H1 (cell line): ENCODE measurements around the gene SH3BP2. TPM values are rescaled to one million over a fixed set of nuclear protein-coding genes. Genes with fewer than 3 reads are reported as not detected.

ENCODE experiments used
- CTCF ChIA-PET: fragments of 300-600 bp; sonication (Branson Sonifier 250); formaldehyde crosslinking; loops from one replicate; lab custom pipeline; 2021; ENCODE audit not compliant: partially characterized antibody; lab: Charles Lee
- POLR2A ChIA-PET: fragments of 300-600 bp; sonication (Branson Sonifier 250); formaldehyde crosslinking; loops from one replicate; lab custom pipeline; 2021; ENCODE audit warnings: inconsistent platforms; ENCODE audit not compliant: partially characterized antibody; lab: Charles Lee
- DNase-seq, 2 experiments: peaks; one replicate each; pipeline versions ENCODE4 v3.0.0 to v3.0.0-alpha.2; 2010 to 2022; ENCODE audit warnings: low spot score in 2 of 2, low read depth in 1 of 2, mixed read lengths in 1 of 2
- FAIRE-seq: peaks from 2 replicates; lab custom pipeline; 2011; peaks lifted over from hg19 to GRCh38; lab: Jason Lieb, UNC
- H2AFZ ChIP-seq: 2 replicates; pipeline ENCODE4 v1.8.1; 2012; ENCODE audit warnings: low read length, inconsistent platforms
- H2AK5ac ChIP-seq: 2 replicates; pipeline ENCODE4 v1.6.1; 2013; ENCODE audit warnings: low read depth, low read length
- H2BK120ac ChIP-seq: replicated peaks from 2 replicates; pipeline ENCODE3; 2013; ENCODE audit warnings: low read depth, low read length, inconsistent platforms
- H2BK12ac ChIP-seq: 2 replicates; pipeline ENCODE4 v1.6.1; 2013; ENCODE audit warnings: low read depth, low read length
- H2BK15ac ChIP-seq: 2 replicates; pipeline ENCODE4 v1.6.1; 2013; ENCODE audit warnings: low read length
- H2BK20ac ChIP-seq: 2 replicates; pipeline ENCODE4 v1.6.1; 2013; ENCODE audit warnings: low read length
- H2BK5ac ChIP-seq: 2 replicates; pipeline ENCODE4 v1.6.1; 2013; ENCODE audit warnings: low read depth, low read length
- H3K14ac ChIP-seq: 2 replicates; pipeline ENCODE4 v1.6.1; 2013; ENCODE audit warnings: inconsistent platforms; ENCODE audit not compliant: insufficient read length
- H3K18ac ChIP-seq: 2 replicates; pipeline ENCODE4 v1.6.1; 2013; ENCODE audit warnings: low read length; ENCODE audit errors: extremely low read depth
- H3K23ac ChIP-seq: 2 replicates; pipeline ENCODE4 v1.6.1; 2013; ENCODE audit warnings: inconsistent platforms; ENCODE audit not compliant: insufficient read length
- H3K23me2 ChIP-seq: 2 replicates; pipeline ENCODE4 v1.6.1; 2013; ENCODE audit warnings: low read depth, low read length
- H3K27ac ChIP-seq: 2 replicates; pipeline ENCODE4 v1.6.1; 2011; ENCODE audit warnings: low read depth, low read length, inconsistent platforms
- H3K27me3 ChIP-seq, 4 experiments: replicated peaks in 1 of 4; 1 replicate in 1 of 4; 2 replicates in 3 of 4; pipeline versions ENCODE4 v1.6.1 to v1.8.1; 2011 to 2013; ENCODE audit warnings: low read length in 3 of 4, mild to moderate bottlenecking in 3 of 4, inconsistent platforms in 2 of 4, mixed read lengths in 2 of 4, moderate library complexity in 1 of 4; ENCODE audit not compliant: control insufficient read depth in 3 of 4, insufficient read depth in 3 of 4; ENCODE audit errors: extremely low read depth in 1 of 4
- H3K36me3 ChIP-seq, 4 experiments: 2 replicates each; pipeline versions ENCODE4 v1.6.1 to v1.8.1; 2011 to 2013; ENCODE audit warnings: mild to moderate bottlenecking in 4 of 4, low read length in 3 of 4, moderate library complexity in 2 of 4, control low read depth in 1 of 4, inconsistent platforms in 1 of 4; ENCODE audit not compliant: insufficient read depth in 4 of 4, control insufficient read depth in 2 of 4
- H3K4ac ChIP-seq: replicated peaks from 2 replicates; pipeline ENCODE3; 2013; ENCODE audit warnings: low read length, low read depth, mixed read lengths, inconsistent platforms; ENCODE audit not compliant: insufficient read length
- H3K4me1 ChIP-seq, 4 experiments: replicated peaks in 1 of 4; 1 replicate in 1 of 4; 2 replicates in 3 of 4; pipeline versions ENCODE4 v1.6.1 to v1.8.1; 2011 to 2013; ENCODE audit warnings: low read length in 3 of 4, inconsistent platforms in 2 of 4, mixed read lengths in 1 of 4; ENCODE audit not compliant: insufficient read depth in 4 of 4, control insufficient read depth in 3 of 4
- H3K4me2 ChIP-seq, 2 experiments: 2 replicates each; pipeline versions ENCODE4 v1.6.1 to v1.8.1; 2011 to 2013; ENCODE audit warnings: low read depth in 2 of 2, low read length in 2 of 2, control low read depth in 1 of 2, inconsistent platforms in 1 of 2, mild to moderate bottlenecking in 1 of 2; ENCODE audit not compliant: insufficient read depth in 1 of 2
- H3K4me3 ChIP-seq, 4 experiments: fragments of 200-600, 300-600 bp in 1 of 4; sonication (generic), shearing (Covaris generic), sonication (Bioruptor Twin) in 1 of 4; 2 replicates each; pipeline versions ENCODE4 v1.5.1 to v1.8.1; 2011 to 2016; ENCODE audit warnings: low read length in 4 of 4, low read depth in 3 of 4, control low read depth in 2 of 4, inconsistent platforms in 2 of 4, mild to moderate bottlenecking in 2 of 4, mixed read lengths in 1 of 4, moderate library complexity in 1 of 4; ENCODE audit not compliant: insufficient read depth in 2 of 4; ENCODE audit errors: extremely low read depth in 1 of 4
- H3K56ac ChIP-seq: replicated peaks from 2 replicates; pipeline ENCODE3; 2013; ENCODE audit warnings: low read depth, mild to moderate bottlenecking, mixed read lengths, low read length, inconsistent platforms; ENCODE audit not compliant: insufficient read length
- H3K79me1 ChIP-seq: 2 replicates; pipeline ENCODE4 v1.6.1; 2013; ENCODE audit warnings: low read depth, low read length, control low read depth
- H3K79me2 ChIP-seq, 2 experiments: 2 replicates each; pipeline versions ENCODE4 v1.6.1 to v1.8.1; 2012 to 2013; ENCODE audit warnings: low read length in 2 of 2, mild to moderate bottlenecking in 2 of 2, inconsistent platforms in 1 of 2; ENCODE audit not compliant: insufficient read depth in 2 of 2, control insufficient read depth in 1 of 2
- H3K9ac ChIP-seq, 4 experiments: replicated peaks in 1 of 4; 1 replicate in 1 of 4; 2 replicates in 3 of 4; pipeline versions ENCODE4 v1.6.1 to v1.8.1; 2011 to 2013; ENCODE audit warnings: low read depth in 3 of 4, low read length in 3 of 4, control low read depth in 2 of 4, mild to moderate bottlenecking in 2 of 4, moderate library complexity in 2 of 4, inconsistent platforms in 1 of 4; ENCODE audit errors: extremely low read depth in 1 of 4
- H3K9me3 ChIP-seq, 2 experiments: 2 replicates each; pipeline versions ENCODE4 v1.6.1 to v1.8.1; 2012 to 2013; ENCODE audit warnings: mild to moderate bottlenecking in 2 of 2, moderate library complexity in 2 of 2, control low read depth in 1 of 2, inconsistent platforms in 1 of 2, low read depth in 1 of 2, low read length in 1 of 2, mixed read lengths in 1 of 2; ENCODE audit not compliant: insufficient read depth in 2 of 2
- H4K20me1 ChIP-seq, 2 experiments: replicated peaks in 1 of 2; 2 replicates each; pipeline versions ENCODE3 to v1.8.1; 2011 to 2013; ENCODE audit warnings: inconsistent platforms in 2 of 2, low read length in 2 of 2, mild to moderate bottlenecking in 1 of 2; ENCODE audit not compliant: insufficient read depth in 2 of 2, control insufficient read depth in 1 of 2
- H4K5ac ChIP-seq: 2 replicates; pipeline ENCODE4 v1.6.1; 2013; ENCODE audit warnings: low read length, low read depth, mixed read lengths, inconsistent platforms; ENCODE audit not compliant: insufficient read length
- H4K8ac ChIP-seq: 2 replicates; pipeline ENCODE4 v1.8.0; 2013; ENCODE audit warnings: mild to moderate bottlenecking, moderate library complexity, low read length, inconsistent platforms; ENCODE audit not compliant: insufficient read depth; ENCODE audit errors: extremely low read depth
- H4K91ac ChIP-seq: replicated peaks from 2 replicates; pipeline ENCODE3; 2013; ENCODE audit warnings: low read length, mixed read lengths, inconsistent platforms; ENCODE audit not compliant: insufficient read length
- JUN ChIP-seq: IDR thresholded peaks from 2 replicates; pipeline ENCODE4 v1.6.1; 2011; ENCODE audit warnings: low read depth, mild to moderate bottlenecking, improper control_type of control experiment, low read length
- KDM1A ChIP-seq: fragments of 200-600, 300-600 bp; sonication (generic); IDR thresholded peaks from 2 replicates; pipeline ENCODE4 v1.7.1; 2016; ENCODE audit warnings: mild to moderate bottlenecking, low read length, borderline replicate concordance
- MAFK ChIP-seq: IDR thresholded peaks from 2 replicates; pipeline ENCODE4 v1.6.1; 2012; ENCODE audit warnings: low read depth, mild to moderate bottlenecking, improper control_type of control experiment, low read length
- PHF8 ChIP-seq: fragments of 200-600 bp; sonication (generic); conservative IDR thresholded peaks from 2 replicates; pipeline ENCODE4 v1.7.1; 2012; ENCODE audit warnings: low read depth, mild to moderate bottlenecking, inconsistent platforms, low read length, moderate library complexity
- POLR2A ChIP-seq, 2 experiments: IDR thresholded peaks; 1 replicate in 1 of 2; 2 replicates in 1 of 2; pipeline ENCODE4 v1.6.1; 2011; ENCODE audit warnings: low read depth in 2 of 2, low read length in 2 of 2, mild to moderate bottlenecking in 2 of 2; ENCODE audit errors: control extremely low read depth in 1 of 2
- POU5F1 ChIP-seq: IDR thresholded peaks from 2 replicates; pipeline ENCODE4 v1.6.1; 2011; ENCODE audit warnings: low read depth, mild to moderate bottlenecking, low read length, moderate library complexity
- RFX5 ChIP-seq: IDR thresholded peaks from 2 replicates; pipeline ENCODE4 v1.6.1; 2011; ENCODE audit warnings: low read depth, low read length, improper control_type of control experiment, borderline replicate concordance
- TCF12 ChIP-seq: IDR thresholded peaks from 2 replicates; pipeline ENCODE4 v1.6.1; 2011; ENCODE audit warnings: low read depth, mild to moderate bottlenecking, low read length
- YY1 ChIP-seq: IDR thresholded peaks from 2 replicates; pipeline ENCODE4 v1.6.1; 2011; ENCODE audit warnings: low read depth, mild to moderate bottlenecking, low read length
- WGBS, 2 experiments: shearing (Covaris generic) in 1 of 2; methylation state at CpG; one replicate each; pipeline versions ENCODE4 v1.1.6 to v1.1.7; 2013 to 2015; ENCODE audit warnings: low lambda C conversion rate in 2 of 2, mixed read lengths in 2 of 2, inconsistent platforms in 1 of 2, low coverage in 1 of 2, missing lambda C conversion rate in 1 of 2; ENCODE audit not compliant: insufficient replicate concordance in 2 of 2, insufficient coverage in 1 of 2, insufficient read length in 1 of 2; ENCODE audit errors: extremely low coverage in 1 of 2, missing lambda C conversion rate in 1 of 2; 5-methylcytosine and 5-hydroxymethylcytosine counted together
- polyA plus RNA-seq, 7 experiments: library from polyadenylated mRNA; depleted of rRNA in 3 of 7; stranded (reverse) in 5 of 7; unstranded in 2 of 7; fragments of >200 nt in 5 of 7; fragments of 200-250 nt in 2 of 7; gene quantifications; 1 replicate in 5 of 7; 2 replicates in 1 of 7; 4 replicates in 1 of 7; pipeline versions ENCODE4 v1.2.1 to v1.2.3, GENCODE V29; 2011 to 2013; ENCODE audit warnings: missing spikeins in 2 of 7, mixed read lengths in 2 of 7
- total RNA-seq: library from RNA; stranded (reverse); fragmentation: NEBNext Ultra II Directional; extraction: Animal tissue kit (Norgen Biotek cat#: 25700); gene quantifications from 2 replicates; pipeline ENCODE4 v1.2.1, GENCODE V29; 2021
- TF ChIP-seq, protein P1 (sequence below): IDR thresholded peaks from 2 replicates; pipeline ENCODE4 v1.6.1; 2012; ENCODE audit warnings: inconsistent platforms

SH3BP2 gene
- total and polyA plus RNA-seq, 2 of the 8 experiments (the other 6 are each of a cell fraction or from before 2014, with no cell fraction given), result 27.4 to 31.4 TPM

DNA sequence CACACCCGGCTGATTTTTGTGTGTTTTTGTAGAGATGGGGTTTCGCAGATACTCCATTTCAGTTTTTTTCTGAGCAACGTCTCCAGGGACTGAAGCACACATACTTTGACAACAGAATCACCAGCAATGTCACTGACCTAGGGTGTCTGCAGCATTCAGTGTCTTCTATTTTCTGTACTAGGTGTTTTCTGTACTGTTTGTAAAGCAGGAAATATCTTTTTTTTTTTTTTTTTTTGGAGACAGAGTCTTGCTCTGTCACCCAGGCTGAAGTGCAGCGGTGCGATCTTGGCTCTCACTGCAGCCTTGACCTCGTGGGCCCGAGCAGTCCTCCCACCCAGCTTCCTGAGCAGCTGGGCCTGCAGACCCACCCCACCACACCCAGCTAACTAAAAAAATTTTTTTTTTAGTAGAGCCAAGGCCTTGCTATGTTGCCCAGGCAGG is 59.6 kb downstream of the SH3BP2 start:
- H3K4ac ChIP-seq, result no peak overlapping the region
- H3K27me3 ChIP-seq, result no peaks in the 10 kb centered on the region
- no peak for DNase-seq
- H4K20me1 ChIP-seq, result peaks cover 6 to 7% of the 10 kb centered on the region in 2 experiments
- no peak overlapping the region for H2BK120ac ChIP-seq
- no peak overlapping the region for H3K9ac ChIP-seq
- H4K8ac ChIP-seq, result no peak overlapping the region
- no peak overlapping the region for H4K5ac ChIP-seq
- H2BK5ac ChIP-seq, result no peak overlapping the region
- H3K36me3 ChIP-seq, result peaks cover 0 to 8% (median 3%) of the 10 kb centered on the region in 4 experiments; a peak in 2 of 8 replicates
- no peak overlapping the region for H2BK15ac ChIP-seq
- H2AFZ ChIP-seq, result no peak overlapping the region
- peaks cover 7 to 79% of the 10 kb centered on the region in 2 experiments for H3K79me2 ChIP-seq
- no peak overlapping the region for H3K27ac ChIP-seq
- no peak overlapping the region for H2BK12ac ChIP-seq
- H2AK5ac ChIP-seq, result no peak overlapping the region
- no peak overlapping the region for H3K14ac ChIP-seq
- TF ChIP-seq, protein P1, sequence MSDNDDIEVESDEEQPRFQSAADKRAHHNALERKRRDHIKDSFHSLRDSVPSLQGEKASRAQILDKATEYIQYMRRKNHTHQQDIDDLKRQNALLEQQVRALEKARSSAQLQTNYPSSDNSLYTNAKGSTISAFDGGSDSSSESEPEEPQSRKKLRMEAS, result no peak
- TF ChIP-seq RFX5 (no peak), YY1 (no peak), JUN (no peak), POLR2A (IDR thresholded peaks at IDR 0.05; ENCODE audit: control extremely low read depth in 1 of 2, low read depth in 2 of 2, low read length in 2 of 2) (no peak), POU5F1 (no peak), PHF8 (no peak), MAFK (no peak), KDM1A (no peak), TCF12 (no peak)
- TF ChIP-seq, all 59 proteins: peak for 0
- H2BK20ac ChIP-seq, result no peak overlapping the region
- no peak overlapping the region for H3K23ac ChIP-seq
- H3K79me1 ChIP-seq, result peaks cover 12% of the 10 kb centered on the region; the same call in 1 of the 2 replicates
- H3K56ac ChIP-seq, result no peak overlapping the region
- no peak overlapping the region for H4K91ac ChIP-seq
- POLR2A ChIA-PET, result interaction anchor here (1.3 kb wide), 2 partner anchors 9 kb away, joined by 3 to 4 read pairs; no protein-coding TSS in a partner anchor
- FAIRE-seq, result no peak
- peaks cover 0 to 3% (median 0%) of the 10 kb centered on the region in 4 experiments; a peak in 2 of 7 replicates for H3K4me1 ChIP-seq
- H3K4me3 ChIP-seq, result no peak overlapping the region
- 78% methylated on average over 7 of the region's 7 CpGs; no CpG with 5 or more reads in 1 of the 2 experiments for WGBS, 2 experiments
- no peak overlapping the region for H3K18ac ChIP-seq
- no peaks in the 10 kb centered on the region for H3K9me3 ChIP-seq
- no peaks in the 10 kb centered on the region for H3K23me2 ChIP-seq
- CTCF ChIA-PET, result interaction anchor here (1.0 kb wide), 1 partner anchor 15 kb away, joined by 3 read pairs; no protein-coding TSS in a partner anchor
- H3K4me2 ChIP-seq, result no peak overlapping the region
